ENCODE measurements around the gene MMD2.
"Not testable (repeated sequence)": the region's sequence is repeated elsewhere in the genome, so short reads cannot be mapped to it uniquely, and the experiment has no call there.

Gene MMD2, protein sequence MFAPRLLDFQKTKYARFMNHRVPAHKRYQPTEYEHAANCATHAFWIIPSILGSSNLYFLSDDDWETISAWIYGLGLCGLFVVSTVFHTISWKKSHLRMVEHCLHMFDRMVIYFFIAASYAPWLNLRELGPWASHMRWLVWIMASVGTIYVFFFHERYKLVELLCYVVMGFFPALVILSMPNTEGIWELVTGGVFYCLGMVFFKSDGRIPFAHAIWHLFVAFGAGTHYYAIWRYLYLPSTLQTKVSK

DNA sequence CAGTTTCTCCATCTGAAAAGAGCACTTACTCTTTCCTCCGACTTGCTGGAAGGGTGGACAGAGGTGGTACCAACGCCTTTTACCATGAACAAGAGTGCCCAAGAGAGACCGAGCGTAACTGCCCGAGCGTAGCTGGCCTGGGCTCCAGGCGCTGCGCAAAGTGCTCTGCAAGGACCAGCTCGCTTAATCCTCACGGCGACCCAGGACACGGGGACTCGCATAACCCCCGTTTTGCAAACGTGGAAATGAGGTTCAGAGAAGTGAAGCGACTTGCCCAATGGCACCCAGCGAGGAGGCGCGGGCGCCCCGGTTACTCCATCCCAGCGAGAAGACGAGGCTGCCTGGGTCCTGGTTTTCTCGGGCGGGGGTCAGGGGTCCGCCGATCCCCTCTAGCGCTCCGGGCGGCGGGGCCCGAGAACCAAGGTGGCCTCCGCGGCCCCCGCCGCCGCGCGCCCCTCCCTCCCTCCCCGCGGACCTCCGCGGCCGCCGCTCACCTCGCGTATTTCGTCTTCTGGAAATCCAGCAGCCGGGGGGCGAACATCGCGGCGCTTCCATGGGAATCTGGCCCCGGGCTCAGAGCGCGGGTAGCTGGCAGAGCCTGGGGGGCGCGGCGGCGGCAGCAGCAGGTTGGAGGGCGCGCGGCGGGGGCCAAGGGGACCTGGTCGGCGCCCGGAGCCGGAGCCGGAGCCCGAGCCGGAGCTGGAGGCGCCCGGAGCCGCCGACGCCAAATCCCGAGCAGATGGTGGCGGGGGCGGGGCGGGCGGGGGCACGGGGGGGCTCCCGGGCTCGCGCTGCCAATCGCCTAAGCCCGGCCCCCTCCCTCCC lies at the start of gene MMD2:
Gene MMD2, minus strand, starts transcription at position 711 of the 825 bp plus-strand sequence. Its CDS starts 170 bp downstream, at position 541.
- no peak for DNase-seq

DNA sequence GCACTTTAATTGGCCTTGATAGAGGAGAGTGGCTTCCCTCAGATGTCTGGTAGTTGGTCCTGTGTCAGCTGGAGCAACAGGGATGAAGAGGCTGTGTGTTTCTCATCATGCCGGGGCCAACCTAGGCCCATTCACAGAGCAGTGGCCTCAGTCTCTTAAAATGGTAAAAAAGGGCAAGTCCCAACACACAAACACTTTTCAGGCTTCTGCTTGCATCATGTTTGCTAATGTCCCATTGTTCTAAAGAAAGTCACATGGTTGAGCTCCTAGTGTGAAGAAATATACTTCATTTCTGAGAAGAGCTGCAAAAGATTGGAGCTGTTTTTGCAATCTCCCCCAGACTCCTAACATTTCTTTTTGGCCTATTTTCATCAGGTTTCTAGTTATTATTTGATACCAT lies 46.1 kb upstream of the MMD2 start:
- no peak for DNase-seq

DNA sequence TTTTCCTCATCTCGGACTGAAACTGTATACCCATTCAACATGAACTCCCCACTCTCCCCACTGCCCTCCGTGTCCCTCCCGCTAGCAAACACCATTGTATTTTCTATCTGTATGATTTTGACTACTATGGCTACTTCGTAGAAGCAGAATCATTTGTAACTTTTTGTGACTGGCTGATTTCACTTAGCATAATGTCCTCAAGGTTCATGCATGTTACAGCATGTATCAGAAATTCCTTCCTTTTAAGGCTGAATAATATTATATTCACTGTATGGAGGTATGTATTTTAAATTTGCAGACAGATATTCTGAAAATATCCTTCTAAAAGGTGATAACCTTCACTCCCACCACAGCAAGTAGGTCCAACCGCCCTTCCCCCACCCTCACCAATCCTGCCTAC lies 42.9 kb upstream of the MMD2 start:
- DNase-seq, result no peak

DNA sequence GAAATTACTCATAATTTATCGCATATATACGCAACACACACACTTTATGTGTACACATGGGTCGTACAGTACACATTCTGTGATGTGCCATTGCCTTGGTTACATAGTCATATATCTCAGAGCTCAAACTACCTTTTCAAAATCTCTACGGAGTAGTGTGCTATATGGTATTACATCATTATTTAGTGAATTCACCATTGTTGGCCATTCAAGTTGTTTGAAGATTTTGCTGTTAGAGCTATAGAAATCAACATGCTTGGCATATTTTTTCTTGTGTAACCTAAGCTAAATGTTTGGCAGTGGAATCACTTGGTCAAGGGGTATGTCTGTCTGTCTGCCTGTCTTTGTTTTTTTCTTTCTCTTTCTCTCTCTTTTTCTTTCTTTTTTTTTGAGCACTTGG lies 42.0 kb upstream of the MMD2 start:
- DNase-seq, result no peak

DNA sequence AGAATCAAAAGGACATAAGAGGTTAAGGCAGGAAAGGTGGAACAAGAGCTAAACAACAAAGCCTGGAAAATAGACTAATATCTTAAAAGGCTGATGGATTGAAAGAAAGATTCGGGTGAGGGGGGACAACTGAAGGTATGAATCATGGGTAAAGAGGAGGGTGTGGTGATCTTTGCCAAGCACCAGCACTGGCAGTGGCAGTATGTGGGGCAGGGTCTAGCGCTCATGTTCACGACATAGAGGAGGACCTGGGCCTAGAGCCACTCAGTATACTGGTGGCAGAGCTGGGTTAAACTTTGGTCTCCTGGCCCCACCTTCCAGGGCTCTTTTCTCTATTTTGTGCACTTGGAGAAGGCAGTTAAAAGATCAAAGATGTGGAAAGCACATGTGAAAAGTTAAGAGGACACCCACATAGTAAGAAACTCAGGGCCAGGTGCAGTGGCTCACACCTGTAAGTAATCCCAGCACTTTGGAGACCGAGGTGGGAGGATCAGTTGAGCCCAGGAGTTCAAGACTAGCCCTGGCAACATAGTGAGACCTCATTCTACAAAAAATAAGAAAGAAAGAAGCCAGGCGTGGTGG lies 40.5 kb upstream of the MMD2 start:
- DNase-seq, result no peak

DNA sequence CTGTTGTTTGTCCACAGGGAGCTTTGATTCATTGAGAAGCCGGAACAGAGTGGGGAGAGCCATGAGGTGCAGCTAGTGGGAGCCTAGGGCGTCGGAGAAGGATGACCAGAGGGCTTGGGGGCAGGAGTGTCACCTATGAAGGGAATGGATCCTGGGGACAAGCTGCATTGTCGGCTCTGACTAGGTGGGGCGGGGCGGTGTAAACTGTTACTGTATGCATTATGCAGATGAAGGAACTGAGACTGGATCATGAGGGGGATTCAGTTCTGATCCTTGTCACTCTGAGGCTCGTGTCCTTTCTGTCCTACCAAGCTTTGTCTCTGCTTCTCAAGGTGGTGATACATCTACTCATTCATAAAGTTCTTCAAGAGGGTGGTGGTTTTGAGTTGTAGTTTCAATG lies 39.9 kb upstream of the MMD2 start:
- no peak for DNase-seq

DNA sequence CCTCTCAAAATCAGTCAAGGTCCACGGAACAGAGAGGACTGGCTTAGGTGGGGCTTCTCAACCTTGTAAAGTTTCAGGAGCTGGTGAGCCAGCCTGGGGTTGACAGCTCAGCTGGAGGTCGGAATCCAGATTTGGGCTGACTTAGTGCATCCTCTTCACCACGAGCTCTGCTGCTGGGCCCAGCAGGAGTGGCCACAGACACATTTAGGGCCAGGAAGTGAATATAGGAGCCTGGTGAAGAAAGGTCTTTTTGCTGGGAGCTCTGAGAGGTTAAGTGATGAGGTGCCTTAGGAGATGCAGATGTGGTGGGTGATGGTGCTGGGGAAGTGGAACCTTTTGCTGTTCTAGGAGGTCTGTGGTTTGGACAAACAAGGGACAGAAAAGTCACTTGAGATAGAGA lies 39.3 kb upstream of the MMD2 start:
- DNase-seq, result no peak

DNA sequence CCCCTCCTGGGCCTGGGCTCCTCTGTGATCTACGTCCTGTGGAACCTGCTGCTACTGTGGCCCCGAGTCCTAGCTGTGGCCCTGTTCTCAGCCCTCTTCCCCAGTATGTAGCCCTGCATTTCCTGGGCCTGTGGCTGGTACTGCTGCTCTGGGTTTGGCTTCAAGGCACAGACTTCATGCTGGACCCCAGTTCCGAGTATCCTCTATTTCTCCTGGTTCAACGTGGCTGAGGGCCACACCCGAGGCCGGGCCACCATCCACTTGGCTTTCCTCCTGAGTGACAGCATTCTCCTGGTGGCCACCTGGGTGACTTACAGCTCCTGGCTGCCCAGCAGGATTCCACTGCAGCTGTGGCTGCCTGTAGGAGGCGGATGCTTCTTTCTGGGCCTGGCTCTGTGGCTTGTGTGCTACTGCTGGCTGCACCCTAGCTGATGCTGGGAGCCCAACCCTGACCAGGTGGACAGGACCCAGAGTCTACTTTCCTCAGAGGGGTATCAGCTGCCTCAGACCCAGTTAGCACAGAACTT lies 37.8 kb upstream of the MMD2 start:
- no peak for DNase-seq

DNA sequence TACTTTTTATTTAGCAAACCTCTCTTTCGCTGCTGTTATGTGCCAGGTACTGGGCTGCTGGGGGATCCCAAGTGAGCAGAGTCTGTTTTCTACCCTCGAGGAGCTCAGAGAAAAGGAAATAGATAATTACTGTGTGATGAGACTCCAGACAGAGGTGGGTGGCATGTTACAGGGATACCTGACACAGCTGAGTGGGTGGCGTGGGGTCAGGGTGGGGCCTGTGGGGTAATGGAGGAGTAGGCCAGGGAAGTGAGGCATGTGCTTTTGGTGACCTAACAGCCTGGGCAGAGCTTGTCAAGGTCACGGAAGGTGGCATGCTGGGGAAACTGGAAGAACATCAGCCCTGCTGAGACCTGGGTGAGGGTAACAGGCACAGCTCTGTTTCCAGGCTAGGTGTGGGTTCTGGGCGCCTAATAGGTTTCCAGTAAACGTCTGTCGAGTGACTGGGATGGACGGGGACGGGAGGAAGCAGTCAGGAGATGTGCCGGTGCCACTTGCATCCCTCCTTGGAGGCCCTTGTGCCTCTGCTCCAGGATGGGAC lies 36.5 kb upstream of the MMD2 start:
- no peak for DNase-seq

DNA sequence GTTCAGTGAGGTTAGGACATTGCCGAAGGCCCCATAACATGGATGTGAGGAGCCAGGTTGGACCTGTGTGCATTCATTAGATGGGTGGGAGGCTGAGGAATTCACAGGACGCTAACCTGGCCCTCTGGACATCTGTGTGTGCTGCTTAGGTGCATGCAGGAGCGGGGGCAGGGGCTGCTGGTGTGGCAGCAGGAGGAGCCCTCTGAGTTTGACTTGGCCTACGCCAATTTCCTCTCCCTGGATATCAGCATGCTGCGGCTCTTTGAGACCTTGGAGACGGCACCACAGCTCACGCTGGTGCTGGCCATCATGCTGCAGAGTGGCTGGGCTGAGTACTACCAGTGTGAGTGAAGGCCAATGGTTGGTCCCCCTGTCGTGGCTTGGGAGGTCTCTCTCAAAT lies 34.5 kb upstream of the MMD2 start:
- DNase-seq, result no peak

DNA sequence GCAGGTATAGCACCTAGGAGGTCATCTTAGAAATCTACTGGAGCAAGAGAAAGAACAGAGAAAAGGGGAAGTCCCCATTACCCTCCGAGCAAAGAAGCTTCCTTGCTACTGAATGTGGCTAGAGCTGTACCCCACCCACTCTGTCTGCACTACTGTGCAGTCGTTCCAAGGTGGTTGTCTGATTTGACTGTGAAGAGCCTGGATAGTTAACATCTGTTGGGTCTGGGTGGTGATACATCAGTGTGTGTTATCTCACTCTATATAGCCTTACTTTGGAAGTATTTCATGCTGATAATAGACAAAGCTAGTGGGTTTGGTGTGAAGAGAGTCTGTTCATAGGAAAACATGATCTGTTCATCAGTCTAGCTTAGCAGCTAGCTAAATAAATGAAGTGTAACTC lies 23.8 kb upstream of the MMD2 start:
- not testable (repeated sequence) for DNase-seq

DNA sequence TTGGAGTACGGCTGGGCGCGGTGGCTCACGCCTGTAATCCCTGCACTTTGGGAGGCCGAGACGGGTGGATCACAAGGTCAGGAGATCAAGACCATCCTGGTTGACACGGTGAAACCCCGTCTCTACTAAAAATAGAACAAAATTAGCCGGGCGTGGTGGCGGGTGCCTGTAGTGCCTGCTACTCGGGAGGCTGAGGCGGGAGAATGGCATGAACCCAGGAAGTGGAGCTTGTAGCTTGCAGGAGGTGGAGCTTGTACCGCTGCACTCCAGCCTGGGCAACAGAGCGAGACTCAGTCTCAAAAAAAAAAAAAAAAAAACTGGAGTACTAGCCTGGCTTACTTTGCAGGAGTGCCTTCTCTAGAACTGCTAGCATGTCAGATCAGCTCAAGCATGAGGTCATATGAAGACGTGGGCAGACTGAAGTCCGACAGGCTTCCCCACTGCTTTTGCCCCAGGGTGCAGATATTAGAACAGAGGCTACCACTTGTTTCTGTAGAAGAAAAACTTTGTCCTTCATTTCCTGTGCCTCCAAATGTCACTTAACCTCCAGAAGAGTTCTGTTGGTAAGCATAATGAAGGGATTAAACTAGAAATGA lies 22.4 kb upstream of the MMD2 start:
- not testable (repeated sequence) for DNase-seq

DNA sequence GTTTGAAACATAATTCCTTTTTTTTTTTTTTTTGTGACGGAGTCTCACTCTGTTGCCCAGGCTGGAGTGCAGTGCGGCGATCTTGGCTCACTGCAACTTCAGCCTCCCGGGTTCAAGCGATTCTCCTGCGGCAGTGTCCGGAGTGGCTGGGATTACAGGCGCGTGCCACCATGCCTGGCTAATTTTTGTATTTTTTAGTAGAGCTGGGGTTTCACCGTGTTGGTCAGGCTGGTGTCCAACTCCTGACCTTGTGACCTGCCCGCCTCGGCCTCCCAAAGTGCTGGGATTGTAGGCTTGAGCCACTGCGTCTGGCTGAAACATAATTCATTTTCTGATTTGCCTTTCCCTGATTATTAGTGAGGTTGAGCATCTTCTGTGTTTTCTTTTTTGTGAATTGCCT lies 16.6 kb upstream of the MMD2 start:
- not testable (repeated sequence) for DNase-seq

DNA sequence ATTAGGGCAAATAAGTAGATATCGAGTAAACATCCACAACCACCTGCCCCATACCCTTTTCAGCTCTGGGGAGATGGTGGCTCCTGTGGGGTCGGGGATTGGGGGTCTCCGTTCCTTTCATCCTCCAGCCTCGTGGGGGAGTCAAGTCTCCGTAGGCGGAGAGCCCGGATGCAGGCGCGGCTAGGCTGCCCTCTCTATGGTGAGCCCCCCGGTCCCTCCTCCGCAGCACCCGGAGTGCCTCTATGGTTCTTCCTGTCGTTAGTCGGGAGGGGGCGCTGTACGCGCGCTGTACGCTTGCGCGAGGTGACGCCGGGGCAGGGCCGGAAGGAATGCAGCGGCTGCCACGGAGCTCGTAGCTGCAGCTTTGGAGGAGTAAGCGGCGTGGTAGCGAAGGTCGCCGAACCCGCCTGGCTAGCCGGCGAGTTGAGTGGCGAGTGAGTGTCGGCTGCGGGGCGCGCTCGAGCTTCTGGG lies 14.8 kb upstream of the MMD2 start:
- peak; percentile 73 for DNase-seq

DNA sequence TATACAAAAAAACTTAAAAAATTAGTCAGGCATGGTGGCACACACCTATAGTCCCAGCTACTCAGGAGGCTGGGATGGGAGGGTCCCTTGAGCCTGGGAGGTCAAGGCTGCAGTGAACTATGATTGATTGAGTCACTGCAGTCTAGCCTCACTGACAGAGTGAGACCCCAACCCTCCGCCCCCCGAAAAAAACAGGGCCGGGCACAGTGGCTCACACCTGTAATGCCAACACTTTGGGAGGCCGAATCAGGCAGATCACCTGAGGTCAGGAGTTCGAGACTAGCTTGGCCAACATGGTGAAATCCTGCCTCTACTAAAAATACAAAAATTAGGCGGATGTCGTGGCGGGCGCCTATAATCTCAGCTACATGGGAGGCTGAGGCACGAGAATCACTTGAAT lies 13.5 kb upstream of the MMD2 start:
- not testable (repeated sequence) for DNase-seq

DNA sequence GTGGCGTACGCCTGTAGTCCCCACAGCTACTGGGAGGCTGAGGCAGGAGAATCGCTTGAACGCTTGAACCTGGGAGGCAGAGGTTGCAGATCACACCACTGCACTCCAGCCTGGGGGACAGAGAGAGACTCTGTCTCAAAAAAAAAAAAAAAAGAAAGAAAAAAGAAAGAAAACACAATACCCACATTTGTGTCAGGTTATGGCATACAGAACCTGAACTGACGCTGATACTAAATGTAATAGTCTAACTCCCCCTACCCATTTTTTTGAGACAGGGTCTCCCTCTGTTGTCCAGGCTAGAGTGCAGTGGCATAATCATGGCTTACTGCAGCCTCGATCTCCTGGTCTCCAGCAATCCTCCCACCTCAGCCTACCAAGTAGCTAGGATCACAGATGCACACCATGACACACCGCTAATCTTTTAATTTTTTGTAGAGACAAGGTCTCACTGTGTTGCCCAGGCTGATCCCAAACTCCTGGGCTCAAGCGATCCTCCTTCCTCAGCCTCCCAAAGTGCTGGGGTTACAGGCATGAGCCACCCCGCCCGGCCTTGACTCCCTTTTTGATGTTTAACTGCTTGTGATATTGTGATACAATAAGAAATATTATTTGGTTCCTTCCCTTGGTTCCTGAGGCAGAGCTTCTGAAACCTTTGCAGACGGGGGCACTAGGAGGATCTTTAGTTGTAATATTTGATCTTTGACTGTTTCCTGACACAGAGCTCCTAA lies 6.5 kb upstream of the MMD2 start:
- DNase-seq, result no peak

DNA sequence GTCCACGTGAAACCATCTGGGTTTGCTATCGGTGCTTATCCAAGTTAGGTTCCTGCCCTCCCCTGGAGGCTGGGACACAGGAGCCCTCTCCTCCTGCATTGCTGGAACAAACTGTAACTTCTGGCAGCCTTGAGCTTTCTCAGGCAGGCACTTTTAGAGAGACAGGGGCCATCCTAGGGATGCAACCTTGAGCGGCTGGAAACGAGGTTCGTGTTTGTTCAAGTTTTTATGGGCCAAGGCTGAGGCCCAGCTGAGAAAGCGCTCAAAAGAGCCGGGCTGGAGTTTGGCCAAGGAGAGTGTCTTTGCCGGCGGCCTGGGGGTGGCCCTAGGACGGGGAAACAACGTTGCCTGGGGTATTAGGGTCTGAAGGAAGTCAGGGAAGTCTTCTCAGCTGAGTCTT lies 5.5 kb upstream of the MMD2 start:
- DNase-seq, result no peak

DNA sequence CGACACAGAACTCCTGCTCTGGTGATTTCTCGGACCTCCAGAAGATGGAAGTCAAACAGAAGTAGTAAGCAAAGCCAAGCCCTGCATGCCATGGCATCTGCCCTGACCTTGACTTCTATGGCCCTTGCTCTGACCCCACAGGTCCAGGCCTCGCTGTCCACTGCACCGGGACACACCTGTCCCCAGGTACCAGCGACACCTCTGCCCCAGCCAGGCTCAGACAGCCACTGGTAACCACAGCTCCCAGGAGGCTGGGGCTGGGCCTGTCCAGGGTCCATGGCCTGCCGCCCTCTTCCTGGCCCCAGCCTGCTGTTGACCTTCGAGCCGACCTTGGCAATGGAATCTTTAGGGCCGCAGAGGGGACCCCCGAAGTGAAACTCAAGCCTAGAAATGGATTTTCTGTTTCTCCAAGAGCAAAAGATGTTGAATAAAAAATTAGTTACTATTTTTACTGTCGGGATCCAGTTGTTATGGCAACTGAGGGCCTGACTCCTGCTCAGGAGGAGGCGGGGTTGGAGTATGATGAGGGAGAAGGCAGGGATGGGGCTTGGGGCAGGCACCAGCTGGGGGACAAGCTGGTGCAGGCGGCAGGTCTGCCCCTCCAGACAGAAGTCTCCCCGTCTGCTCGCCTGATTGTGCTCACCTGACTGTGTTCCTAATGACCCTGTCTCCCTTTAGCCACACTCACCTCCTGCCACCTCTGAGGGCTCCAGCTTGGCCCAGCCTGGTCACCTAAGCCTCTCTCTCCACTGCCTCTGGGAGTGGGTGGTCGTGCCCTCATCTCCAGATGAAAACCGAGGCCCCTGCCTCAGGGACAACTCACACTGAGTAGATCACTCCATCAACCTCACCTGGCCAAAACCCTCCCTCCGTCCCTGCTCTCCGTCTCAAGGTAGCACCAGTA lies 4.1 kb upstream of the MMD2 start:
- DNase-seq, result no peak

DNA sequence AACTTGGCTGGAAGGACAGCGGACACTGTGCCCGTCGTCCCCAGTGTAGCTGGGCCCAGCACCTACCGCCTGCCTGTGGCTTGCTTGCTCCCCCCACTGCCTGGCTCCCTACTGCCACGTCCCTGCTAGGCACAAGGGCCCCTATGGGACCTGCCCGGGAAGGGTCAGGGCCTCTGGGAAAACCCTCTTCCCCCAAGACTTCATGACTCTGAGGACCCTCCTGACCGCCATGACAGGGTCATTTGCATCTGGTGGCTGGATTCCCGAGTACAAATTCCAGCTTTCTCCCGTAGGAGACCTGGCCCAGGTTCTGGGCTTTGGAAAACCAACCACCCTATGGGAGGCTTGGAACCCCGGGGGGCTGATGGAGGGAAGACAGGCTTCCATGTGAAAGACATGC lies 1.4 kb upstream of the MMD2 start:
- no peak for DNase-seq

DNA sequence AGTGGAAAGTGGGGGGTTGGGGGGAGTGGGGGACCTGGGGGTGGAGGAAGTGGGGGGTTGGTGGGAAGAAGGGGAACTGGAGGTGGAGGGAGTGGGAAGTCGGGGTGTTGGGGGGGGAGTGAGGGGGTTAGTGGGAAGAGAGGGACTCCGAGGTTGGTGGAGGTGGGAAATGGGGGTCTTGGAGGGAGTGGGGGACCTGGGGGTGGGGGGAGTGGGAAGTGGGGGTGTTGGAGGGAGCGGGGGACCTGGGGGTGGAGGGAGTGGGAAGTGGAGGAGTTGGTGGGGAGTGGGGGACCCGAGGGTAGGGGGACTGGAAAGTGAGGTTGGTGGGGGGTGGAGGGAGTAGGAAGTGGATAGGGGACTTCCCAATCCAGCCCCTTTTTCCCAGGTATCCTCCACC lies 906 bp upstream of the MMD2 start:
- DNase-seq, result no peak

DNA sequence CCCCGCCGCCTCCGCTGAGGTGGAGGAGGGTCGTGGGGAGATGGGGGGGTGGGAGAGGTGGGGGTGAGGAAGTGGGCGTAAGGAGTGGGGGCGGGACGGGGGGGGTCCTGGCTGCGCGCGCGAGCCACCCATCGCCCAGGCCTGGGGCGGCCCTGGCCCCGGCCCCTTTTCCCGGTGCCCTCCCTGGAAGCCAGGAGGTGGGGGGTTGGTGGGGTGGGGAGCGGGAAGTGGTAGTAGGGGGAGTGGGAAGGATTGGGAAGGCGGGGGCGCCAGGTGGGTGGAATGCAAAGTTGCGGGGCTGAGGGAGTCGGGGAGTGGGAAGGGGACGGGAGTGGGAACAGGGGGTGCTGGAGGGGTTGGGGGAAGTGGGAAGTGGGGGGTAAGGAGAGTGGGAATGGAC lies 319 bp upstream of the MMD2 start:
- DNase-seq, result no peak

Measured in NK-92 treated with Interleukin-12 subunit alpha and Interleukin-12 subunit beta, amount 100 ng/mL, for 24 hours (cell line).